Caco-2 (cell line): ENCODE results near the gene NELFB. TPM values are rescaled to one million over a fixed set of nuclear protein-coding genes. Genes with fewer than 3 reads are reported as not detected.

Experiments used
- BruUV-seq: library from RNA; stranded (reverse); fragments of 400-500 nt; replicated peaks from 2 replicates; lab custom pipeline; 2021; lab: Mats Ljungman, UMichigan
- CTCF ChIA-PET: fragments of 300-600 bp; sonication (Branson Sonifier 250); formaldehyde crosslinking; loops from one replicate; lab custom pipeline; 2022; ENCODE audit warnings: antibody characterized with exemption; lab: Charles Lee
- POLR2A ChIA-PET: fragments of 300-600 bp; sonication (Branson Sonifier 250); formaldehyde crosslinking; loops from one replicate; lab custom pipeline; 2022; ENCODE audit warnings: antibody characterized with exemption; lab: Charles Lee
- DNase-seq, 2 experiments: peaks; one replicate each; pipeline versions ENCODE4 v3.0.0 to v3.0.0-alpha.2; 2020 to 2022
- H3K27me3 ChIP-seq: replicated peaks from 2 replicates; pipeline ENCODE4 v1.6.0; 2011; ENCODE audit warnings: low read length; ENCODE audit not compliant: control insufficient read depth, insufficient read depth
- H3K36me3 ChIP-seq: 2 replicates; pipeline ENCODE4 v1.5.1; 2011; ENCODE audit warnings: low read length; ENCODE audit not compliant: control insufficient read depth, insufficient read depth
- H3K4me1 ChIP-seq: fragments of 250-450 bp; sonication (Bioruptor Pico); 2 replicates; pipeline ENCODE4 v1.5.1; 2020; ENCODE audit warnings: mild to moderate bottlenecking
- H3K4me3 ChIP-seq: 2 replicates; pipeline ENCODE4 v1.5.1; 2011; ENCODE audit warnings: low read depth, mild to moderate bottlenecking, control low read depth, low read length
- H3K9me3 ChIP-seq: fragments of 250-450 bp; sonication (Bioruptor Pico); 2 replicates; pipeline ENCODE4 v1.5.1; 2020; ENCODE audit warnings: mild to moderate bottlenecking, moderate library complexity
- H3K27ac Mint-ChIP-seq: one replicate; pipeline ENCODE4 v1.8.0; 2022; ENCODE audit warnings: mixed read lengths; ENCODE audit not compliant: unreplicated experiment
- H3K27me3 Mint-ChIP-seq: one replicate; pipeline ENCODE4 v1.8.0; 2022; ENCODE audit warnings: mixed read lengths; ENCODE audit not compliant: insufficient read depth, unreplicated experiment
- H3K36me3 Mint-ChIP-seq: one replicate; pipeline ENCODE4 v1.8.0; 2022; ENCODE audit warnings: mild to moderate bottlenecking, mixed read lengths; ENCODE audit not compliant: insufficient read depth, unreplicated experiment
- H3K4me1 Mint-ChIP-seq: one replicate; pipeline ENCODE4 v1.8.0; 2022; ENCODE audit warnings: low read depth, mixed read lengths; ENCODE audit not compliant: unreplicated experiment
- H3K4me3 Mint-ChIP-seq: one replicate; pipeline ENCODE4 v1.8.0; 2022; ENCODE audit warnings: mild to moderate bottlenecking, moderate library complexity, mixed read lengths; ENCODE audit not compliant: unreplicated experiment
- H3K9me3 Mint-ChIP-seq: one replicate; pipeline ENCODE4 v1.8.0; 2022; ENCODE audit warnings: mixed read lengths; ENCODE audit not compliant: unreplicated experiment
- CTCF ChIP-seq, 2 experiments: fragments of 200-600 bp in 1 of 2; IDR thresholded peaks; 1 replicate in 1 of 2; 2 replicates in 1 of 2; pipeline versions ENCODE4 v1.5.1 to v1.8.0; 2011 to 2022; ENCODE audit warnings: antibody characterized with exemption in 1 of 2, control low read depth in 1 of 2, inconsistent platforms in 1 of 2, low read depth in 1 of 2, low read length in 1 of 2, mild to moderate bottlenecking in 1 of 2, moderate library complexity in 1 of 2; ENCODE audit not compliant: insufficient read depth in 1 of 2, severe bottlenecking in 1 of 2, unreplicated experiment in 1 of 2
- intact Hi-C: fragments of 100-400 bp; cut with micrococcal nuclease; formaldehyde crosslinking; loops from one replicate; pipeline ENCODE4 v1.10.0; 2022; ENCODE audit not compliant: unreplicated experiment
- total RNA-seq: library from RNA; stranded (reverse); gene quantifications from 2 replicates; pipeline ENCODE4 v1.2.3, GENCODE V29; 2022

Gene NELFB
- total RNA-seq, 1 experiment from 2014 or later, result 79.1 TPM

- Mint-ChIP-seq H3K36me3 (no peaks in the 10 kb centered on the region), H3K9me3 (no peaks in the 10 kb centered on the region), H3K27ac (no peak overlapping the region), H3K4me3 (no peak overlapping the region), H3K4me1 (no peaks in the 10 kb centered on the region), H3K27me3 (no peaks in the 10 kb centered on the region)
- Histone ChIP-seq H3K4me1 (peaks cover 46% of the 10 kb centered on the region), H3K36me3 (no peaks in the 10 kb centered on the region), H3K9me3 (no peaks in the 10 kb centered on the region), H3K4me3 (no peak overlapping the region), H3K27me3 (no peaks in the 10 kb centered on the region)
- POLR2A ChIA-PET, result interaction anchor here (1.0 kb wide), 1 partner anchor 13 kb away, joined by 3 read pairs; the partner anchor contains the start of gene NRARP
- CTCF ChIA-PET, result interaction anchor here (1.2 to 1.6 kb wide), 2 partner anchors 14 to 22 kb away, joined by 7 read pairs; partner anchors contain the start of gene NRARP
- no TSS peak for BruUV-seq
- DNase-seq, result no peak
- TF ChIP-seq CTCF (IDR thresholded peaks at IDR 0.05; ENCODE audit: insufficient read depth in 1 of 2, low read depth in 1 of 2, low read length in 1 of 2, severe bottlenecking in 1 of 2, unreplicated experiment in 1 of 2), result no peak
- intact Hi-C loops, result no loop called here
These were observed 60.5 kb downstream of the NELFB start for GRCh38 chr9:137315581-137316011.

- Histone ChIP-seq H3K9me3 (no peaks in the 10 kb centered on the region), H3K27me3 (no peaks in the 10 kb centered on the region), H3K36me3 (no peaks in the 10 kb centered on the region), H3K4me3 (peak overlapping the region; percentile 25), H3K4me1 (peaks cover 39% of the 10 kb centered on the region)
- Mint-ChIP-seq H3K36me3 (no peaks in the 10 kb centered on the region), H3K27ac (no peak overlapping the region), H3K4me3 (peak overlapping the region; percentile 38), H3K27me3 (no peaks in the 10 kb centered on the region), H3K9me3 (no peaks in the 10 kb centered on the region), H3K4me1 (no peaks in the 10 kb centered on the region)
- intact Hi-C loops, result no loop called here
- no peak for TF ChIP-seq CTCF (IDR thresholded peaks at IDR 0.05; ENCODE audit: insufficient read depth in 1 of 2, low read depth in 1 of 2, low read length in 1 of 2, severe bottlenecking in 1 of 2, unreplicated experiment in 1 of 2)
- CTCF ChIA-PET, result interaction anchor here (0.7 to 1.6 kb wide), 3 partner anchors 14 to 32 kb away, joined by 4 to 7 read pairs (median 7); partner anchors contain the start of gene NRARP
- POLR2A ChIA-PET, result interaction anchor here (1.0 kb wide), 1 partner anchor 14 kb away, joined by 3 read pairs; the partner anchor contains the start of gene NRARP
- peak; percentile 43 to 66 for DNase-seq
- BruUV-seq, result no TSS peak
These were observed 61.2 kb downstream of the NELFB start for GRCh38 chr9:137316012-137316981.

GRCh38 chr9:137317021-137317717, 62.0 kb downstream of the NELFB start:
- POLR2A ChIA-PET, result no interaction called here
- intact Hi-C loops, result no loop called here
- no peaks in the 10 kb centered on the region for H3K9me3 ChIP-seq
- no peaks in the 10 kb centered on the region for H3K27me3 Mint-ChIP-seq
- CTCF ChIA-PET, result interaction anchor here (1.6 kb wide), 1 partner anchor 23 kb away, joined by 7 read pairs; no protein-coding TSS in a partner anchor
- peak in 1 of 2 experiments; percentile 33 for DNase-seq
- no peaks in the 10 kb centered on the region for H3K36me3 ChIP-seq
- no peaks in the 10 kb centered on the region for H3K27me3 ChIP-seq
- H3K4me3 ChIP-seq, result no peak overlapping the region
- BruUV-seq, result no TSS peak
- H3K36me3 Mint-ChIP-seq, result no peaks in the 10 kb centered on the region
- no peaks in the 10 kb centered on the region for H3K9me3 Mint-ChIP-seq
- no peaks in the 10 kb centered on the region for H3K4me1 Mint-ChIP-seq
- TF ChIP-seq CTCF (IDR thresholded peaks at IDR 0.05; ENCODE audit: insufficient read depth in 1 of 2, low read depth in 1 of 2, low read length in 1 of 2, severe bottlenecking in 1 of 2, unreplicated experiment in 1 of 2), result no peak
- peaks cover 33% of the 10 kb centered on the region for H3K4me1 ChIP-seq
- H3K4me3 Mint-ChIP-seq, result peak overlapping the region; percentile 38
- no peak overlapping the region for H3K27ac Mint-ChIP-seq
